ENCODE results near the gene ALPI. TPM values are rescaled to one million over a fixed set of nuclear protein-coding genes. Genes with fewer than 3 reads are reported as not detected.

The ALPI gene
- total RNA-seq, 1 donor from 2014 or later, result not detected

Other genes starting within 250 kb of the ALPI start
- gene ALPP, start 77.4 kb upstream of the ALPI start, total RNA-seq, result not detected
- not detected for gene ALPG, start 49.3 kb upstream of the ALPI start, total RNA-seq
- gene ECEL1, start 31.7 kb downstream of the ALPI start, total RNA-seq, result not detected
- gene PRSS56, start 64.2 kb downstream of the ALPI start, total RNA-seq, result not detected
- gene CHRND, start 70.0 kb downstream of the ALPI start, total RNA-seq, result not detected
- gene CHRNG, start 83.5 kb downstream of the ALPI start, total RNA-seq, result not detected
- 1.2 TPM for gene TIGD1, start 94.4 kb downstream of the ALPI start, total RNA-seq
- 17.9 TPM for gene EIF4E2, start 94.5 kb downstream of the ALPI start, total RNA-seq
- gene EFHD1, start 177.5 kb downstream of the ALPI start, total RNA-seq, result 22.6 TPM
- gene GIGYF2, start 241.2 kb downstream of the ALPI start, total RNA-seq, result 69.0 TPM